Activated CD4-positive, CD25-positive, alpha-beta regulatory T cell treated with anti-CD3 and anti-CD28 coated beads, Interleukin-2, amount 50 U/mL, for 16 hours (primary cell): Measurements from ENCODE around the gene INPP5A.

Experiments used
- DNase-seq: peaks from one replicate; pipeline ENCODE4 v3.0.0-alpha.2; 2020; ENCODE audit warnings: low read depth, low spot score

INPP5A gene

DNA sequence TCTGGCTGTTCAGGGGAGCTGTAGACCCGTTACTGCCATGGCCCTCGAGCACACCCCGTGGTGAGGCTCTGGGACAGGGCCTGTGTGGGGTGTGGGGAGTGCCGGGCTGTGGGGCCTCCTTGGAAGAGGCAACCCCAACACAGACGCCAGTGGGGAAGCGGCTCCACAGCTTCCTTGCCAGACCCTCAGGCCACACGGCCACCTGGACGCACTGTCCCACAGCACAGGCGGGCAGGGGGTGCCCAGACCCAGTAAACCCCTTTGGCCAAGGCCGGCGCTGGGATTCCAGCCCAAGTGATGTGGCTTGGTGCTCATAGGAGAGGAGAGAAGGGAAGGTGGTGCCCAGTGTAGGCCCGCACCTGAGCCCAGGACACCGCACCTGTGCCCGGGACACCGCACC is 261.3 kb downstream of the INPP5A start:
- no peak for DNase-seq

- no peak for DNase-seq
These were observed 262.3 kb downstream of the INPP5A start for GRCh38 chr10:132799865-132800264.

GRCh38 chr10:132802048-132802447 is 264.5 kb downstream of the INPP5A start:
- DNase-seq: no peak

GRCh38 chr10:132802694-132803320 is 265.2 kb downstream of the INPP5A start:
- DNase-seq: no peak

GRCh38 chr10:132803416-132804210 is 266.0 kb downstream of the INPP5A start:
- no peak for DNase-seq

GRCh38 chr10:132804287-132804686 is 266.7 kb downstream of the INPP5A start:
- no peak for DNase-seq

- DNase-seq: no peak
These were observed 267.3 kb downstream of the INPP5A start for GRCh38 chr10:132804785-132805426.

DNA sequence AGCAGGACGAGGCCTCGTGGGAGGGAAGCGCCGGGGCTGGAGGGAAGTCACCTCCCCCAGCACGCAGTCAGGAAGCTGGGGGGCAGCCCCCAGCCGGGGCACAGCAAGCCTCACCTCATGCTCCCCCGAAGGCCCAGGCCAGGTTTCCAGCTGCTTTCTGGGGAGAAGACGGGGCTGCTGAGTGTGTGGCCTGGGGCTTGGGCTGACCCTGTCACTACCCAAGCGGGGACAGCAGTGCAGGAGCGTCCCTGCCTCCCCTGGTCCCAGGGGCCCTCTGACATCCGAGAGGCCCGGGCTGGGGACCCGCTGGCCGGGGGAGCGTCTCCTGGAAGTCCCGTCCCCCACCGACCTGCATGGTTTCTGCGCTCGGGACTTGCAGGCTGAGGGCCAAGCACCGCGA is 268.0 kb downstream of the INPP5A start:
- no peak for DNase-seq

- DNase-seq: no peak
These were observed 268.5 kb downstream of the INPP5A start for GRCh38 chr10:132806110-132806509.

GRCh38 chr10:132806561-132807003 is 269.0 kb downstream of the INPP5A start:
- no peak for DNase-seq

- no peak for DNase-seq
These were observed 270.0 kb downstream of the INPP5A start for GRCh38 chr10:132807621-132808049.

DNA sequence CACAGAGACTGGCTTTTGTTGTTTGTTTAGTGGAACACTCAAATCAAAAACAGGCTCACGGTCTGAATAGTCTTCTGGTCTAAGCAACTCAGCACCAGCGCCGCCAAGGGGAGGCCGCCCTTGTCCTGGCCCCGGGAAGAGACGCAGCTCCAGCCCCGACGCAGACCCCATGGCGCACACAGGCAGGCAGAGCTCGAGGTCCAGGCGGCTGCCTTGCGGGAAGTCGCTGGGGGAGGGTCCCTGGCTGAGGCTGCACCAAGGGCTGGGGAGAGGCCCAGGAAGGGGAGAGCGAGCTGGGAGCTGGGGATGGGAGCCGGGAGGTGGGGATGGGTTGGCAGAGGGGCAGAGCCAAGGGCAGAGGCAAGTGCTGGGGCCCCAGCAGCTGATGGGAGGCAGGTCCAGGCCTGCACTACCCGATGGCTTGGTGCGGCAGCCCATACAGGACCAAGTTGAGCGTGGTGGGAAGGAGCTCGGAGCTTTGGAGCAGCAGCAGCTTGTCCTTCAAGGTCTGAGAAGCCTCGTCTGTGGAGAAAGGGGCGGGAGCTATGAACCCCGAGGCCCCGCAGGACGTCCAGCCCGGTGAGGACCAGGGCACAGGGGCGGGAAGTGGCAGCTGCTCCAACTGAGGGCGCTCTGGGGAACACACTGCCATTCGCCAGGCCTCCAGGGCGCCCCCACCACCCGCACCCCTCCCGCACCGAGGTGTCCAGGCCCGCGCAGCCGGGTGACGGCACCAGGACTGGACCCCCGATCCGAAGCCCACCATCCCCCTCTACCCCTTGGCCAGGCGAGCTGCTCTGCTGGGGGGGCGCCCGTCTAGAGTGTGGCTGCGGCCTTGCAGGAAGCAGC is 271.0 kb downstream of the INPP5A start:
- no peak for DNase-seq

- DNase-seq: no peak
These were observed 271.9 kb downstream of the INPP5A start for GRCh38 chr10:132809232-132810140.

DNA sequence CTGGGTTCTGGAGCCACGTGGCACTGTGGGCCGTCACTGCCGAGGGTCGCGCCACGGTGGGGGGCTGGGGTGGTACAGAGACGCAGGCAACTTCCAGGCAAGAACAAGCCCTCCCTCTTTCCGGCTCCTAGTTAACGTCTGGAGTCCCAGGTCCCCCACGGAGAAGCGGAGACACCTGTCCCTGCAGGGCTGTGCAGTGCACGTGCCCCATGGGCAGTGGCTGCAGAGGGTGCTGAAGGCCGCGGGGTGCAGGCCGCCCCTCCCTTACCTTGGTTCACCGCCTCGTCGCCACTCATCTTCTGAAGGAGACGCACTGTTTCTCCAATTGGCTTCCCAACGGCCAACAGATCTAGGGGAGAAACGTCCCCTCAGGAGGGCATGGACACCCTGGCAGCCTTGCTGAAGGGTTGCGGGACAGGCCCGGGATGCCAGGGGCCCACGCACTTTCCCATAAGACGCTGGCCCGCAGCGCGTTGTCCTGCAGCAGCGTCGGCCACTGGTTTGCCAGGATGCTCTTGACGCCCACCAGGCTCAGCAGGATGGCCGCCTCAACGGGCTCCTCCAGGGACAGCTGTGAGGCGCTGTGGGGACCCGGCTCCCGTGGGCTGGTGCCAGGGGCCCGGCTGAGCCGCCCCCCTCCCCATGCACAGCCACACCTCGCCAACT is 272.7 kb downstream of the INPP5A start:
- DNase-seq: no peak

GRCh38 chr10:132810807-132811700 is 273.5 kb downstream of the INPP5A start:
- DNase-seq: no peak

GRCh38 chr10:132811891-132812481 is 274.4 kb downstream of the INPP5A start:
- DNase-seq: no peak

GRCh38 chr10:132812520-132812919 is 274.9 kb downstream of the INPP5A start:
- no peak for DNase-seq

GRCh38 chr10:132813001-132813401 is 275.4 kb downstream of the INPP5A start:
- no peak for DNase-seq
